ENCODE measurements around the gene INPP5B. TPM values are rescaled to one million over a fixed set of nuclear protein-coding genes. Genes with fewer than 3 reads are reported as not detected.

The INPP5B gene
- total and polyA plus RNA-seq, 9 of the 15 experiments (the other 6 are each of a cell fraction or from before 2014, with no cell fraction given): 14.1 to 28.7 (median 20.9) TPM

DNA sequence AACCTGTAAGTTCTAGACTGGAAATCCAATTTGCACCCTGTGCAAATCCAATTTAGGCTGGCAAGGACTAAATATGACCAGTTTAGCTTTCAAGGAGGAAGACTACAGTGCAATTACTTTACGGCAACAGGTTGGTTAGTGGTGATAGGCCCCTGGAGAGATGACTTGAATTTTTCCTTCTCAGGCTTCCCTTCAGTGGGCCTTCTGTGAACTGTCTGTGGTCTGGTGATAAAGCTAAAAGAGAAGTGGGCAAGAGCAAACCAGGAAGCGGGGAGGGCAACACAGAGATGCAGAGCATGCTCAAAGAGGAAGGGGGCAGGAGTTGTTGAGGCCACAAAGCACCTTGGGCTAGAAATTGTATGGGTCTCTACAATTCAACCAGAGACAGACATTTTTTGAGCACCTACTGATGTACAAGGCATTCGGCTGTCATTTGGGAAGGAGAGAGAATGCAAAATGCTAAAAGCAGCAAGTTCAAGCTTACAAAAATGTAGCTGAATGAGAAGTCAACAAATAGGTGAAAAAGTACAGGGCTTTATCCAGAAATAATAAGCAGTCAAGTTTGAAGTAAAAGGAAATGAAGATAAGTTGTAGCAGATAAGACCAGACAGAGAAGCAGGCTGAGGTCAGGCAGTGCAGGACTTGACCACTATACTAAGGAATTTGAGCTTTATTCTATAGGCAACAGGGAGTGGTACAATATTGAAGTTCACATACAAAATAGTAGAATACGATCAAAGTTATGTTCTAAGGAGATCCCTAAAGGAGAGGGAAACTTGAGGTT is 23.9 kb downstream of the INPP5B start (continued):
- TF ChIP-seq, protein P1, sequence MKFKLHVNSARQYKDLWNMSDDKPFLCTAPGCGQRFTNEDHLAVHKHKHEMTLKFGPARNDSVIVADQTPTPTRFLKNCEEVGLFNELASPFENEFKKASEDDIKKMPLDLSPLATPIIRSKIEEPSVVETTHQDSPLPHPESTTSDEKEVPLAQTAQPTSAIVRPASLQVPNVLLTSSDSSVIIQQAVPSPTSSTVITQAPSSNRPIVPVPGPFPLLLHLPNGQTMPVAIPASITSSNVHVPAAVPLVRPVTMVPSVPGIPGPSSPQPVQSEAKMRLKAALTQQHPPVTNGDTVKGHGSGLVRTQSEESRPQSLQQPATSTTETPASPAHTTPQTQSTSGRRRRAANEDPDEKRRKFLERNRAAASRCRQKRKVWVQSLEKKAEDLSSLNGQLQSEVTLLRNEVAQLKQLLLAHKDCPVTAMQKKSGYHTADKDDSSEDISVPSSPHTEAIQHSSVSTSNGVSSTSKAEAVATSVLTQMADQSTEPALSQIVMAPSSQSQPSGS (CRISPR knock-in tag; IDR thresholded peaks at IDR 0.05): no peak
- peak; percentile 52 for TF ChIP-seq GATAD2A (IDR thresholded peaks at IDR 0.05)
- TF ChIP-seq KLF16 (IDR thresholded peaks at IDR 0.05): peak; percentile 49; the same call in 1 of the 2 replicates
- no peak for TF ChIP-seq HIVEP1 (CRISPR knock-in tag; IDR thresholded peaks at IDR 0.05)
- peak; percentile 88 for TF ChIP-seq LEF1 (IDR thresholded peaks at IDR 0.05)
- TF ChIP-seq SUPT5H (IDR thresholded peaks at IDR 0.05): 0 out of 2 replicates have a peak, but pooled peaks have one; percentile 30
- peak; percentile 90 for TF ChIP-seq SMARCE1 (IDR thresholded peaks at IDR 0.05)
- TF ChIP-seq ADNP (tag; IDR thresholded peaks at IDR 0.05): peak; percentile 67; the same call in 1 of the 2 replicates
- no peak for TF ChIP-seq ZBTB17 (CRISPR knock-in tag; IDR thresholded peaks at IDR 0.05)
- TF ChIP-seq ESRRA (IDR thresholded peaks at IDR 0.05; ENCODE audit: borderline replicate concordance, low read depth): peak; percentile 59; the same call in 1 of the 2 replicates
- TF ChIP-seq, protein P2, sequence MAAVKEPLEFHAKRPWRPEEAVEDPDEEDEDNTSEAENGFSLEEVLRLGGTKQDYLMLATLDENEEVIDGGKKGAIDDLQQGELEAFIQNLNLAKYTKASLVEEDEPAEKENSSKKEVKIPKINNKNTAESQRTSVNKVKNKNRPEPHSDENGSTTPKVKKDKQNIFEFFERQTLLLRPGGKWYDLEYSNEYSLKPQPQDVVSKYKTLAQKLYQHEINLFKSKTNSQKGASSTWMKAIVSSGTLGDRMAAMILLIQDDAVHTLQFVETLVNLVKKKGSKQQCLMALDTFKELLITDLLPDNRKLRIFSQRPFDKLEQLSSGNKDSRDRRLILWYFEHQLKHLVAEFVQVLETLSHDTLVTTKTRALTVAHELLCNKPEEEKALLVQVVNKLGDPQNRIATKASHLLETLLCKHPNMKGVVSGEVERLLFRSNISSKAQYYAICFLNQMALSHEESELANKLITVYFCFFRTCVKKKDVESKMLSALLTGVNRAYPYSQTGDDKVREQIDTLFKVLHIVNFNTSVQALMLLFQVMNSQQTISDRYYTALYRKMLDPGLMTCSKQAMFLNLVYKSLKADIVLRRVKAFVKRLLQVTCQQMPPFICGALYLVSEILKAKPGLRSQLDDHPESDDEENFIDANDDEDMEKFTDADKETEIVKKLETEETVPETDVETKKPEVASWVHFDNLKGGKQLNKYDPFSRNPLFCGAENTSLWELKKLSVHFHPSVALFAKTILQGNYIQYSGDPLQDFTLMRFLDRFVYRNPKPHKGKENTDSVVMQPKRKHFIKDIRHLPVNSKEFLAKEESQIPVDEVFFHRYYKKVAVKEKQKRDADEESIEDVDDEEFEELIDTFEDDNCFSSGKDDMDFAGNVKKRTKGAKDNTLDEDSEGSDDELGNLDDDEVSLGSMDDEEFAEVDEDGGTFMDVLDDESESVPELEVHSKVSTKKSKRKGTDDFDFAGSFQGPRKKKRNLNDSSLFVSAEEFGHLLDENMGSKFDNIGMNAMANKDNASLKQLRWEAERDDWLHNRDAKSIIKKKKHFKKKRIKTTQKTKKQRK (IDR thresholded peaks at IDR 0.05; ENCODE audit: borderline replicate concordance, low read depth, low read length): no peak
- no peak for TF ChIP-seq ZNF324 (CRISPR knock-in tag; IDR thresholded peaks at IDR 0.05)
- TF ChIP-seq ZC3H4 (CRISPR knock-in tag; IDR thresholded peaks at IDR 0.05; ENCODE audit: borderline replicate concordance): no peak
- TF ChIP-seq EP300 (IDR thresholded peaks at IDR 0.05; ENCODE audit: low read length): peak; percentile 88
- peak; percentile 77 for TF ChIP-seq EHMT2 (IDR thresholded peaks at IDR 0.05)
- 0 out of 4 replicates have a peak, but pooled peaks of 1 of the 2 experiments have one; percentile 29 for TF ChIP-seq TEAD1 (CRISPR knock-in tag; IDR thresholded peaks at IDR 0.05)
- 0 out of 2 replicates have a peak, but pooled peaks have one; percentile 48 for TF ChIP-seq NFRKB (IDR thresholded peaks at IDR 0.05; ENCODE audit: low read depth)
- TF ChIP-seq ZNF583 (CRISPR knock-in tag; IDR thresholded peaks at IDR 0.05): peak; percentile 21; the same call in 1 of the 2 replicates
- peak; percentile 78 for TF ChIP-seq ZBTB7A (IDR thresholded peaks at IDR 0.05; ENCODE audit: borderline replicate concordance, control insufficient read depth, low read depth, low read length)
- TF ChIP-seq, protein P3, sequence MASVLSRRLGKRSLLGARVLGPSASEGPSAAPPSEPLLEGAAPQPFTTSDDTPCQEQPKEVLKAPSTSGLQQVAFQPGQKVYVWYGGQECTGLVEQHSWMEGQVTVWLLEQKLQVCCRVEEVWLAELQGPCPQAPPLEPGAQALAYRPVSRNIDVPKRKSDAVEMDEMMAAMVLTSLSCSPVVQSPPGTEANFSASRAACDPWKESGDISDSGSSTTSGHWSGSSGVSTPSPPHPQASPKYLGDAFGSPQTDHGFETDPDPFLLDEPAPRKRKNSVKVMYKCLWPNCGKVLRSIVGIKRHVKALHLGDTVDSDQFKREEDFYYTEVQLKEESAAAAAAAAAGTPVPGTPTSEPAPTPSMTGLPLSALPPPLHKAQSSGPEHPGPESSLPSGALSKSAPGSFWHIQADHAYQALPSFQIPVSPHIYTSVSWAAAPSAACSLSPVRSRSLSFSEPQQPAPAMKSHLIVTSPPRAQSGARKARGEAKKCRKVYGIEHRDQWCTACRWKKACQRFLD (CRISPR knock-in tag; IDR thresholded peaks at IDR 0.05): peak; percentile 64; the same call in 1 of the 2 replicates

All from K562 (cell line).